Neuronal stem cell (in vitro differentiated cells): ENCODE results near the gene STK32A.
A peak's percentile ranks its signal among the peaks of the same experiment; 100 is the strongest.

Experiments
- DNase-seq: peaks from one replicate; pipeline ENCODE4 v3.0.0-alpha.2; 2013; ENCODE audit warnings: low spot score
- H2AFZ ChIP-seq: one replicate; pipeline ENCODE4 v1.6.1; 2013; ENCODE audit warnings: mild to moderate bottlenecking, low read length, inconsistent platforms
- H2AK5ac ChIP-seq: 2 replicates; pipeline ENCODE4 v1.6.1; 2013; ENCODE audit warnings: low read depth, mild to moderate bottlenecking, inconsistent platforms, low read length, moderate library complexity, mixed read lengths
- H2BK120ac ChIP-seq: 2 replicates; pipeline ENCODE4 v1.6.1; 2013; ENCODE audit warnings: low read depth, mild to moderate bottlenecking, inconsistent platforms, low read length, moderate library complexity, mixed read lengths
- H2BK12ac ChIP-seq: one replicate; pipeline ENCODE4 v1.6.1; 2013; ENCODE audit warnings: low read length, inconsistent platforms
- H2BK15ac ChIP-seq: 2 replicates; pipeline ENCODE4 v1.6.1; 2013; ENCODE audit warnings: mild to moderate bottlenecking, low read length, inconsistent platforms, mixed read lengths
- H2BK5ac ChIP-seq: one replicate; pipeline ENCODE4 v1.6.1; 2013; ENCODE audit warnings: inconsistent platforms, mild to moderate bottlenecking, low read length, moderate library complexity
- H3K14ac ChIP-seq: one replicate; pipeline ENCODE4 v1.6.1; 2013; ENCODE audit warnings: low read length, inconsistent platforms
- H3K18ac ChIP-seq: 2 replicates; pipeline ENCODE4 v1.6.1; 2013; ENCODE audit warnings: low read length, inconsistent platforms
- H3K23ac ChIP-seq: 2 replicates; pipeline ENCODE4 v1.6.1; 2013; ENCODE audit warnings: low read depth, mild to moderate bottlenecking, mixed read lengths, low read length, inconsistent platforms; ENCODE audit not compliant: poor library complexity
- H3K27ac ChIP-seq: replicated peaks from 3 replicates; pipeline ENCODE4 v1.5.1; 2013; ENCODE audit warnings: low read length, inconsistent platforms
- H3K27me3 ChIP-seq, 3 experiments: 2 replicates each; pipeline ENCODE4 v1.6.1; 2013; ENCODE audit warnings: low read length in 3 of 3, mild to moderate bottlenecking in 2 of 3, inconsistent platforms in 1 of 3, low read depth in 1 of 3, mixed read lengths in 1 of 3, moderate library complexity in 1 of 3; ENCODE audit not compliant: control insufficient read depth in 3 of 3, insufficient read depth in 3 of 3
- H3K36me3 ChIP-seq, 2 donors: replicated peaks in 1 of 2; 2 replicates each; pipeline ENCODE4 v1.6.1; 2013; ENCODE audit warnings: low read length in 2 of 2; ENCODE audit not compliant: control insufficient read depth in 2 of 2, insufficient read depth in 2 of 2
- H3K4ac ChIP-seq: 2 replicates; pipeline ENCODE4 v1.6.1; 2013; ENCODE audit warnings: inconsistent platforms, mild to moderate bottlenecking, low read length, moderate library complexity
- H3K4me1 ChIP-seq, 2 donors: 1 replicate in 1 of 2; 2 replicates in 1 of 2; pipeline ENCODE4 v1.6.1; 2013; ENCODE audit warnings: low read length in 2 of 2, low read depth in 1 of 2; ENCODE audit not compliant: control insufficient read depth in 2 of 2, insufficient read depth in 1 of 2
- H3K4me2 ChIP-seq: one replicate; pipeline ENCODE4 v1.6.1; 2013; ENCODE audit warnings: mild to moderate bottlenecking, low read length, inconsistent platforms; ENCODE audit not compliant: insufficient read depth, poor library complexity, severe bottlenecking
- H3K4me3 ChIP-seq, 2 donors: 2 replicates each; pipeline ENCODE4 v1.5.1; 2013; ENCODE audit warnings: low read length in 2 of 2, mild to moderate bottlenecking in 2 of 2, inconsistent platforms in 1 of 2, moderate library complexity in 1 of 2
- H3K79me1 ChIP-seq: one replicate; pipeline ENCODE4 v1.6.1; 2013; ENCODE audit warnings: low read depth, mild to moderate bottlenecking, inconsistent platforms, low read length, moderate library complexity
- H3K9ac ChIP-seq: one replicate; pipeline ENCODE4 v1.6.1; 2013; ENCODE audit warnings: mild to moderate bottlenecking, low read depth, low read length, inconsistent platforms; ENCODE audit not compliant: poor library complexity
- H3K9me3 ChIP-seq, 2 donors: replicated peaks in 1 of 2; 2 replicates each; pipeline versions ENCODE3 to v1.6.1; 2013; ENCODE audit warnings: low read length in 2 of 2, mild to moderate bottlenecking in 2 of 2, inconsistent platforms in 1 of 2, low read depth in 1 of 2, mixed read lengths in 1 of 2, moderate library complexity in 1 of 2; ENCODE audit not compliant: control insufficient read depth in 2 of 2, insufficient read depth in 1 of 2
- H4K8ac ChIP-seq: one replicate; pipeline ENCODE4 v1.6.1; 2013; ENCODE audit warnings: low read depth, mild to moderate bottlenecking, inconsistent platforms, low read length, moderate library complexity
- H4K91ac ChIP-seq: one replicate; pipeline ENCODE4 v1.6.1; 2013; ENCODE audit warnings: low read length, low read depth, mild to moderate bottlenecking, inconsistent platforms; ENCODE audit not compliant: poor library complexity
- WGBS, 2 donors: extraction: QIAGEN DNeasy Blood & Tissue Kit; methylation state at CpG; one replicate each; pipeline ENCODE4 v1.1.7; 2013; ENCODE audit warnings: missing lambda C conversion rate in 2 of 2, mixed read lengths in 1 of 2; ENCODE audit not compliant: insufficient read length in 2 of 2, insufficient replicate concordance in 1 of 2; ENCODE audit errors: extremely low coverage in 2 of 2; 5-methylcytosine and 5-hydroxymethylcytosine counted together

STK32A gene

DNA sequence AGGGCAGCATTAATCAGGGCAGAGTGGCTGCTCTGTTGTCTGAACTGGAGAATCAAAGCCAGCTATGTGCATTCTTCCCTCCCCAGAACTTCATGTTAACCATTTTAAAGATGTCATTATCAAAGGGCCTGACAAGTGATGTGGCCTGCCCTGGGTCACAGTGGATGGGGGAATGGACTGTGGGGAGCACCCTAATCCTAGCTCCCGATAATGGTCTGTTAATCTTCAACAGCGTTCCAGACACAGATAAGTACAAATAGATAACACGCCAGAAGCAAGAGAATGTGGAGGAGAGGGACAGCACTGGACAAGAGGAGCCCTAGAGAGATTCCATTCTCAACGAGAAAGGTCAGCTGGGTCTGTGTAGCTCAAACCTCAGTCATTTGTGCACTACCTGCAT lies 197.5 kb downstream of the STK32A start:
- WGBS, 2 donors: no CpG with 5 or more reads among the region's 4 CpGs
- H3K27ac ChIP-seq: no peak overlapping the region
- peaks cover 7 to 23% of the 10 kb centered on the region in 2 donors for H3K4me1 ChIP-seq

DNA sequence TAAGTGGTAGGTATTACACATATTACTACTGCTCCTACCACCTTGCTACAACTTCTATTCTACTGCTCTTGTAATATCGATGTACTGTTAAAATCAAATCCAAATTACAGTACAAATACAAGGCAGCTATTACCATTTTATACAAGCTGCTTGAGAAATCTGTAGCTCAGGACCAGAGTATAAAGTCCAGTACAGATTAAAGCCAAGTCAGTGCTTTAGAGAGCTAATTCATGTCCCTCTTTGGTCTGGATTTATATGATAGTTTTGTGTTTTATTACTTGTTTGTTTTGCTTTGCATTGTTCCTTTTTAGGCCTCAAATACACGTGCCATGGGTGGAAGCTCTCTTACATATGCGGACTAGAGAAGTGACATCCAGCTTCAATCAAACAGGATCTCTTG lies 199.2 kb downstream of the STK32A start:
- Histone ChIP-seq H3K9ac (no peak overlapping the region), H3K27me3 (no peaks in the 10 kb centered on the region), H3K4me2 (no peak overlapping the region), H2AFZ (no peak overlapping the region), H4K91ac (no peak overlapping the region), H4K8ac (no peak overlapping the region), H3K4me3 (no peak overlapping the region), H2BK120ac (no peak overlapping the region), H2BK12ac (no peak overlapping the region), H2BK15ac (no peak overlapping the region), H2AK5ac (no peak overlapping the region), H3K9me3 (peaks cover 0 to 3% of the 10 kb centered on the region in 2 donors), H3K18ac (no peak overlapping the region), H3K4me1 (peaks cover 12 to 29% of the 10 kb centered on the region in 2 donors), H3K36me3 (peaks cover 0 to 56% of the 10 kb centered on the region in 2 donors), H3K79me1 (no peaks in the 10 kb centered on the region), H3K27ac (no peak overlapping the region), H3K14ac (no peak overlapping the region), H2BK5ac (no peak overlapping the region), H3K4ac (no peak overlapping the region), H3K23ac (no peak overlapping the region)
- WGBS, 2 donors: no CpG with 5 or more reads among the region's 3 CpGs
- DNase-seq: no peak

More for the DNA sequence above, 197.5 kb downstream of the STK32A start:
- no peak overlapping the region for H4K91ac ChIP-seq
- H3K23ac ChIP-seq: no peak overlapping the region
- no peak overlapping the region for H3K18ac ChIP-seq
- H3K4me2 ChIP-seq: no peak overlapping the region
- no peak overlapping the region for H3K14ac ChIP-seq
- no peak overlapping the region for H2BK120ac ChIP-seq
- no peaks in the 10 kb centered on the region for H3K9me3 ChIP-seq
- H3K79me1 ChIP-seq: no peaks in the 10 kb centered on the region
- H3K36me3 ChIP-seq: peaks cover 0 to 58% of the 10 kb centered on the region in 2 donors
- no peak overlapping the region for H2BK12ac ChIP-seq
- H4K8ac ChIP-seq: no peak overlapping the region
- no peak for DNase-seq
- no peak overlapping the region for H2AFZ ChIP-seq
- no peak overlapping the region for H3K9ac ChIP-seq
- H2BK5ac ChIP-seq: no peak overlapping the region
- no peaks in the 10 kb centered on the region for H3K27me3 ChIP-seq
- H3K4me3 ChIP-seq: no peak overlapping the region
- H2AK5ac ChIP-seq: no peak overlapping the region
- H3K4ac ChIP-seq: no peak overlapping the region
- H2BK15ac ChIP-seq: no peak overlapping the region

- Histone ChIP-seq H2AK5ac (no peak overlapping the region), H3K4me2 (no peak overlapping the region), H3K9ac (no peak overlapping the region), H3K79me1 (no peaks in the 10 kb centered on the region), H3K4me1 (peaks cover 12 to 28% of the 10 kb centered on the region in 2 donors), H3K23ac (no peak overlapping the region), H2BK5ac (no peak overlapping the region), H2BK15ac (no peak overlapping the region), H2BK12ac (no peak overlapping the region), H3K9me3 (peaks cover 0 to 3% of the 10 kb centered on the region in 2 donors), H3K36me3 (peaks cover 0 to 64% of the 10 kb centered on the region in 2 donors), H3K18ac (no peak overlapping the region), H3K27me3 (no peaks in the 10 kb centered on the region), H4K8ac (no peak overlapping the region), H3K4ac (no peak overlapping the region), H3K27ac (peak overlapping the region; percentile 63), H2BK120ac (no peak overlapping the region), H3K14ac (no peak overlapping the region), H4K91ac (no peak overlapping the region), H3K4me3 (no peak overlapping the region), H2AFZ (no peak overlapping the region)
- DNase-seq: no peak
- no CpG with 5 or more reads among the region's 3 CpGs for WGBS, 2 donors
Measured at GRCh38 chr5:147436596-147436995, 201.8 kb downstream of the STK32A start.

DNA sequence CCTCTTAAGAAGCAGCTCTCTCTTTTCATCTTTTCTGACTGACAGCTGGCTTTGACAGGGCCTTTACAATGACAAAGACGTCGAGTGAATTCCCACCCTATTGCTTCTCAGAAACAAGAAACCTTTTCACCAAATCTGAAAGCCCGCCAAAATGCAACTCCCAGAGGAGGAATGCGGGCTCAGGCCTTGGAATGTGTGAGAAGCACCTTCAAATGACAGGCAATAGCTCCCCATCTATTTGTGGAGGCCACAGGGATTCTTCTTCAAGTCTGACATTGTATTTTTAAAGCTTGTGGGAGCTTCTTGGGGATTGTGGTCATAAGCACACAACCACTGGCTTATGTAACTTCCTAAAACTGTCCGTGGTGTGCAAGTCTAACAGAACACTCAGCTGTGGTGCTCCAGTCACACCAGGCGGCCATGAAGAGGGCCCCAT lies 202.4 kb downstream of the STK32A start:
- Histone ChIP-seq H3K79me1 (no peaks in the 10 kb centered on the region), H3K4me1 (peaks cover 12 to 24% of the 10 kb centered on the region in 2 donors), H3K4me3 (no peak overlapping the region), H3K4me2 (no peak overlapping the region), H4K8ac (no peak overlapping the region), H3K18ac (no peak overlapping the region), H3K9ac (no peak overlapping the region), H3K27ac (peak overlapping the region; percentile 85), H2BK5ac (no peak overlapping the region), H2AK5ac (no peak overlapping the region), H2BK120ac (no peak overlapping the region), H2AFZ (no peak overlapping the region), H3K14ac (no peak overlapping the region), H3K9me3 (peaks cover 0 to 3% of the 10 kb centered on the region in 2 donors), H4K91ac (no peak overlapping the region), H3K23ac (no peak overlapping the region), H3K4ac (no peak overlapping the region), H3K36me3 (peaks cover 0 to 65% of the 10 kb centered on the region in 2 donors), H3K27me3 (no peaks in the 10 kb centered on the region), H2BK12ac (no peak overlapping the region), H2BK15ac (no peak overlapping the region)
- no CpG with 5 or more reads among the region's 6 CpGs for whole genome bisulfite sequencing, 2 donors
- DNase-seq: peak; percentile 46
